Cardiac septum (tissue), 1 donor: Measurements from ENCODE around the gene SNX3. TPM values are rescaled to one million over a fixed set of nuclear protein-coding genes. Genes with fewer than 3 reads are reported as not detected.

Experiments used
- DNase-seq: peaks from one replicate; pipeline ENCODE4 v3.0.0-alpha.2; 2020; ENCODE audit warnings: low spot score
- intact Hi-C: fragments of 100-400 bp; cut with DNase I; formaldehyde crosslinking; loops from one replicate; pipeline ENCODE4 v1.14.0; 2022
- total RNA-seq: library from RNA; stranded (reverse); fragmentation: NEBNext Ultra II Directional; extraction: Animal tissue kit (Norgen Biotek cat#: 25700); gene quantifications from one replicate; pipeline ENCODE4 v1.2.1, GENCODE V29; 2021
- donor health status: DM: no; HTN: no; CAD: no.

SNX3 gene
- total RNA-seq, 1 donor from 2014 or later = 220 TPM

- intact Hi-C loops = no loop called here
These were observed 38.8 kb downstream of the SNX3 start for GRCh38 chr6:108222064-108222463.

GRCh38 chr6:108211671-108212070 lies 49.2 kb downstream of the SNX3 start:
- intact Hi-C loops = no loop called here
- DNase-seq = no peak

More at GRCh38 chr6:108222064-108222463, 38.8 kb downstream of the SNX3 start:
- DNase-seq = no peak

GRCh38 chr6:108210556-108210955 lies 50.3 kb downstream of the SNX3 start:
- intact Hi-C loops = no loop called here
- no peak for DNase-seq

- no peak for DNase-seq
- intact Hi-C loops = no loop called here
These were observed 51.1 kb downstream of the SNX3 start for GRCh38 chr6:108209738-108210137.

- DNase-seq = no peak
- intact Hi-C loops = no loop called here
These were observed 53.8 kb downstream of the SNX3 start for GRCh38 chr6:108207013-108207412.

GRCh38 chr6:108203189-108204112 lies 57.4 kb downstream of the SNX3 start:
- intact Hi-C loops = no loop called here
- no peak for DNase-seq

GRCh38 chr6:108200631-108201030 lies 60.2 kb downstream of the SNX3 start:
- DNase-seq = no peak
- intact Hi-C loops = no loop called here

- DNase-seq = no peak
- intact Hi-C loops = no loop called here
These were observed 60.7 kb downstream of the SNX3 start for GRCh38 chr6:108200186-108200585.

GRCh38 chr6:108198761-108199498 lies 61.9 kb downstream of the SNX3 start:
- no peak for DNase-seq
- intact Hi-C loops = no loop called here

GRCh38 chr6:108195209-108195608 lies 65.6 kb downstream of the SNX3 start:
- intact Hi-C loops = no loop called here

GRCh38 chr6:108194503-108194902 lies 66.3 kb downstream of the SNX3 start:
- DNase-seq = no peak
- intact Hi-C loops = no loop called here

More at GRCh38 chr6:108195209-108195608, 65.6 kb downstream of the SNX3 start:
- DNase-seq = no peak

- DNase-seq = no peak
- intact Hi-C loops = no loop called here
These were observed 67.0 kb downstream of the SNX3 start for GRCh38 chr6:108193835-108194234.

GRCh38 chr6:108193131-108193530 lies 67.7 kb downstream of the SNX3 start:
- no peak for DNase-seq
- intact Hi-C loops = no loop called here

- intact Hi-C loops = no loop called here
- no peak for DNase-seq
These were observed 73.3 kb downstream of the SNX3 start for GRCh38 chr6:108187519-108187918.

- intact Hi-C loops = no loop called here
- no peak for DNase-seq
These were observed 74.6 kb downstream of the SNX3 start for GRCh38 chr6:108186226-108186625.

- DNase-seq = no peak
These were observed 80.1 kb downstream of the SNX3 start for GRCh38 chr6:108180776-108181175.

GRCh38 chr6:108180266-108180665 lies 80.6 kb downstream of the SNX3 start:
- no peak for DNase-seq
- intact Hi-C loops = no loop called here

More at GRCh38 chr6:108180776-108181175, 80.1 kb downstream of the SNX3 start:
- intact Hi-C loops = no loop called here

GRCh38 chr6:108179741-108180140 lies 81.1 kb downstream of the SNX3 start:
- intact Hi-C loops = no loop called here
- no peak for DNase-seq

GRCh38 chr6:108176281-108177089 lies 84.4 kb downstream of the SNX3 start:
- intact Hi-C loops = no loop called here
- no peak for DNase-seq
